Frontal cortex (tissue), 1 donor: Measurements from ENCODE around the gene DPH3. TPM values are rescaled to one million over a fixed set of nuclear protein-coding genes. Genes with fewer than 3 reads are reported as not detected.

ENCODE experiments used
- total RNA-seq: library from RNA; depleted of rRNA; stranded (reverse); fragments of >200 nt; gene quantifications from one replicate; pipeline ENCODE4 v1.2.3, GENCODE V29; 2014

Gene DPH3
- total RNA-seq, 1 donor from 2014 or later = 20.4 TPM

Other genes with a start within 250 kb of the DPH3 start
- 2.0 TPM for gene GALNT15, start 90.3 kb downstream of the DPH3 start, total RNA-seq
- 15.5 TPM for gene OXNAD1, start 269 bp upstream of the DPH3 start, total RNA-seq
- 11.0 TPM for gene RFTN1, start 248.8 kb upstream of the DPH3 start, total RNA-seq